Measurements from ENCODE around the gene CCDC27.

Gene CCDC27

GRCh38 chr1:3762873-3763228 lies 10.6 kb downstream of the CCDC27 start:
- TF ChIP-seq CTCF (IDR thresholded peaks at IDR 0.05) = no peak
- no peak overlapping the region for H3K27ac ChIP-seq
- DNase-seq (ENCODE audit: low spot score) = no peak
- H3K4me3 ChIP-seq = no peak overlapping the region

GRCh38 chr1:3763351-3764125 lies 11.3 kb downstream of the CCDC27 start:
- no peak overlapping the region for H3K4me3 ChIP-seq
- no peak for DNase-seq (ENCODE audit: low spot score)
- TF ChIP-seq CTCF (IDR thresholded peaks at IDR 0.05) = no peak
- H3K27ac ChIP-seq = no peak overlapping the region

- H3K27ac ChIP-seq = no peak overlapping the region
Measured at GRCh38 chr1:3767328-3767925, 15.2 kb downstream of the CCDC27 start.

GRCh38 chr1:3768811-3769390 lies 16.7 kb downstream of the CCDC27 start:
- no peak overlapping the region for H3K27ac ChIP-seq
- TF ChIP-seq CTCF (IDR thresholded peaks at IDR 0.05) = no peak
- DNase-seq (ENCODE audit: low spot score) = no peak
- no peak overlapping the region for H3K4me3 ChIP-seq

More at GRCh38 chr1:3767328-3767925, 15.2 kb downstream of the CCDC27 start:
- no peak overlapping the region for H3K4me3 ChIP-seq
- TF ChIP-seq CTCF (IDR thresholded peaks at IDR 0.05) = no peak
- no peak for DNase-seq (ENCODE audit: low spot score)

- no peak overlapping the region for H3K27ac ChIP-seq
- H3K4me3 ChIP-seq = no peak overlapping the region
- DNase-seq (ENCODE audit: low spot score) = no peak
- TF ChIP-seq CTCF (IDR thresholded peaks at IDR 0.05) = no peak
Measured at GRCh38 chr1:3770047-3770765, 18.0 kb downstream of the CCDC27 start.

GRCh38 chr1:3771108-3772026 lies 19.1 kb downstream of the CCDC27 start:
- Histone ChIP-seq H3K27ac (peak overlapping the region in 1 of 2 donors; percentile 59), H3K4me3 (peak overlapping the region; percentile 86)
- no peak for TF ChIP-seq CTCF (IDR thresholded peaks at IDR 0.05)
- no peak for DNase-seq (ENCODE audit: low spot score)
